ENCODE measurements around the gene IDH1.

- TF ChIP-seq POLR2AphosphoS5 (IDR thresholded peaks at IDR 0.05; ENCODE audit: insufficient read depth in 1 of 2, low read depth in 1 of 2) (no peak), CTCF (IDR thresholded peaks at IDR 0.05) (no peak)
Observed at GRCh38 chr2:208207769-208208168, 47.1 kb downstream of the IDH1 start.

Measured in vagina (tissue), 2 donors.